ENCODE measurements around the gene TLK2. TPM values are rescaled to one million over a fixed set of nuclear protein-coding genes. Genes with fewer than 3 reads are reported as not detected.
"Not testable (repeated sequence)": the region's sequence is repeated elsewhere in the genome, so short reads cannot be mapped to it uniquely, and the experiment has no call there.

Gene TLK2
- 10 to 100 TPM; 37.0 to 42.0 TPM for total RNA-seq
- long read RNA-seq, donor 1, partial matches to known transcripts: 4 of 18 reads
- long read RNA-seq, donor 1, other reads (novel, unspliced or antisense): 6 of 18 reads
- long read RNA-seq, donor 2, partial matches to known transcripts: 1 of 6 reads
- long read RNA-seq, donor 2, other reads (novel, unspliced or antisense): 3 of 6 reads

DNA sequence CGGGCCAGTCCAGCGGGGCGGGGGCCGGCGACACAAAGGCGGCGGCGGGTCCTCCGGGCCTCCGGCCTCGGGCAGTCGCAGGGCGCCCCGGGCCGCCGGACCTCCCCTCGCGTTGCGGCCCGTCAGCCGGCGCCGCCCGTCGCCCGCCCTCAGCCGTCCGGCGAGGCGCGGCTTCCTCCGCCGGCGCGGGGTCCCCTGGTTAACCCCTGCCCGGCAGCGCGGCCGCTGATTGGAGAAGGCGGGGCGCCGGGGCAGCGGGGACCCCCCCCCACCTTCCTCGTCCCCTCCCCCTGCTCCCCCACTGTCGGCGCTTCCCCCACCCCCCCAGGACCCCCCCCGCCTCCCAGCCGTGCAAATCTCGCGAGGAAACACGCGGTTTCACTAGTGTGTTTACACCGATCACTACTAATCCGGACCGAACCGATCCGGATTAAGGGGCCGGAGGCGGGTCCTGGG lies at the start of gene TLK2:
Gene TLK2, plus strand, starts transcription at position 402 of the 456 bp plus-strand sequence. CDS start 2,301 bp downstream, outside the sequence.
- peak; percentile 92 for DNase-seq (ENCODE audit: low spot score)
- intact Hi-C loops (cut with DNase I): no loop called here

GRCh38 chr17:62435251-62435650 lies 43.4 kb upstream of the TLK2 start:
- DNase-seq (ENCODE audit: low spot score); intact Hi-C loops (cut with DNase I): not testable (repeated sequence)

GRCh38 chr17:62441181-62441580 lies 37.4 kb upstream of the TLK2 start:
- intact Hi-C loops (cut with DNase I): not testable (repeated sequence)
- peak; percentile 6 for DNase-seq (ENCODE audit: low spot score)

DNA sequence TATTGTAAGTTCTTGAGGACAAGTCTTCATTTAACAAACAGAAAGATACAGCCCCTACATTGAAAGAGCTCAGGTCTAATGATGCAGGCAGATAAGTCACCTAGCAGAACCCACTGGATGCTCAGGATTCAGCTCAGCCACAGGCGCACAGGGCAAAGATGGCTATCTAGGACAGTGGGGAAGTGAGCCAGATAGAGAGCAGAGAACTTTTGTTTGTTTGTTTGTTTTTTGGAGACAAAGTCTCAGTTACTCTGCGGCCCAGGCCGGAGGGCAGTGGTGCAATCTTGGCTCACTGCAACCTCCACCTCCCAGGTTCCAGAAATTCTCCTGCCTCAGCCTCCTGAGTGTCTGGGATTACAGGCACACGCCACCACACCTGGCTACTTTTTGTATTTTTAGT lies 34.6 kb upstream of the TLK2 start:
- DNase-seq (ENCODE audit: low spot score): peak; percentile 9
- intact Hi-C loops (cut with DNase I): no loop called here

DNA sequence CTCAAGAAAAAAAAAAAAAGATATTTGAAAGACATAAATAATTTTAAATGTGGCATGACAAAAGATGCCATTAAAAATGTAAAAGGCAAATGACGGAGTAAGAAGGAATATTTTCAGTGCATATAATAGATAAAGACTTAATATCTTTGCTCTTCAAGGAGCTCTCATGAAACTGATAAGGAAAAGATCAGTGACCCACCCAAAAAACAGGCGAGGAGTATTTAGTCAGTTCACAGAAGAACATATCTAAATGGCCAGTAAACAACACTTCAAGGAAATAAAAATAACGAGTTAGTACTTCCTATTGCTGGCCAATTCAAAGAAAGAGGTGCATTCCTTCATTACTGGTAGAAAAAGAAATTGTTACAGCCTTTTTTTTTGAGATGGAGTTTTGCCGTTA lies 32.8 kb upstream of the TLK2 start:
- intact Hi-C loops (cut with DNase I); DNase-seq (ENCODE audit: low spot score): not testable (repeated sequence)

- intact Hi-C loops (cut with DNase I); DNase-seq (ENCODE audit: low spot score): not testable (repeated sequence)
Observed at GRCh38 chr17:62452195-62452594, 26.4 kb upstream of the TLK2 start.

DNA sequence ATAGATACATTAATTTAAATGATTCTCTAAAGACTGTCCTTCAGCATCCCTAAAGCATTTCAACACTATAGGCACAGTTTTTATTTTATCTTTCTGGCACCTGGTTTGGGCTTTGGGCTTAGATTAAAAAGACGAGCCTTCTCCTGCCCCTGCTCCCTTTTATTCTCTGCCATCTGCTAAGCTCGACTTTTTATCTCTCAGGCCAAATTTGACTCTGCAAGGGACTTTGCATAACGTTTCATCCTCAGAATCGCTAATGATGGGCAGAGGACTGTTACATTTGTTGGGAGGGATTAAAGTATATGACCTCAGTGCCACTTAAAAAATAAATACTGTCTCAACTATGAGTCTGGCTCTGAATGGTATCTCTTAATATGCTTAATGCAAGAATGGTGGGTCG lies 25.6 kb upstream of the TLK2 start:
- DNase-seq (ENCODE audit: low spot score); intact Hi-C loops (cut with DNase I): not testable (repeated sequence)

- DNase-seq (ENCODE audit: low spot score); intact Hi-C loops (cut with DNase I): not testable (repeated sequence)
Observed at GRCh38 chr17:62453656-62454055, 25.0 kb upstream of the TLK2 start.

DNA sequence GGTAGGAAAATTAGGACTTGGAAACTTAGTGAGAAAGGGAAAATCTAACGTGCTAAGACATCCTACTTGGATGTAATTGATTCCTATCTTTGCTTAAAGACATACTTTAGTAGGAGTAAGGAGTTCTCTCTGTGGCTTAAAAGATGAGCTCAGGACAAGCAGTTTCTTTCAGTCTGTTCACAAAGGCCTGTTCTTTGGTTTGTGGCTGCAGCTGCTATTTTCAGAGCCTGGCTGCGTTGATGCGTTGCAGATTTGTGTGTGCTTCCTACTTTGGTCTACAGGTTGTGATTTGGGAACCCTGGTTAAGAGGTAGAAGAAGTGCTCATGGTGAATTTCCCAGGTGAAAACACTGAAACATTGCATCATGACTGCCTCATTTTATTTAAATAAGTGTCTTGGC lies 24.5 kb upstream of the TLK2 start:
- intact Hi-C loops (cut with DNase I): not testable (repeated sequence)

GRCh38 chr17:62456016-62456415 lies 22.6 kb upstream of the TLK2 start:
- DNase-seq (ENCODE audit: low spot score): no peak
- intact Hi-C loops (cut with DNase I): no loop called here

More for the DNA sequence above, 24.5 kb upstream of the TLK2 start:
- not testable (repeated sequence) for DNase-seq (ENCODE audit: low spot score)

DNA sequence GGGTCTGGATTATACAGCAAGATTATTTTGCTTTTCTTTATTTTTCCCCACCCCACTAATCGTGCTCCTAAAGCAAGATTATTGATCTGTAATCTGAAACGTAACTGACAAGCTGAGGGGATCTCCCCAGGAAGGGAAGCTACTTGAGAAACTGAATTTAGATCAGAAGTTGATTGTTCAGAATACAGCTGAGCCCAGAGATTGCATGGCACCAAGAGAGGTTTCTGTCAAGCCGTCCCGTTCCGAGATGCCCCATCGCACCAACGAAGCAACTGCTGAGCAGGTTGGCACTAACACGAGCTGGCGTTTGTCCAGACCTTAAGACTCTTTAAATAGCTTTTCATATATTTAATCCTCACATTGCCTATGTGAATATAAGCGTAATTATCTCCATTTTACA lies 20.1 kb upstream of the TLK2 start:
- DNase-seq (ENCODE audit: low spot score); intact Hi-C loops (cut with DNase I): not testable (repeated sequence)

DNA sequence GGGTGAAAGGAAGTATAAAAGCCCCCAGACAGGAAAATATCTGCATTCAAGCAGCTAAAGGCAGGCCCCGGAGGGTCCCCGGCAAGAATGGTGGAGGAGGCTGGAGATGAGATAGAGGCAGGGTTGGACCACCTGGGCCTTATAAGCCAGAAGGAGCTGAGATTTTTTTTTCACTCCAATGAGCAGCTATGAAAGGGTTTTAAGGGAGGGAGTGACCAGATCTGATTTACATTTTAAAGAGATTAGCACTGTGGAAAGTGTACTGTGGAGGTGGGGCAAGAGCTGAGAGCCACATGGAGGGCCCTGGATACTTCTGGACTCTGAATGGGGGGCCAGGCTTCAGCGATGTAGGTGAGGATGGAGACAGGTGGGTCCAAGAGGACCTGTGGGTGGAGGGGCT lies 14.2 kb upstream of the TLK2 start:
- DNase-seq (ENCODE audit: low spot score); intact Hi-C loops (cut with DNase I): not testable (repeated sequence)

- DNase-seq (ENCODE audit: low spot score); intact Hi-C loops (cut with DNase I): not testable (repeated sequence)
Observed at GRCh38 chr17:62465271-62465670, 13.4 kb upstream of the TLK2 start.

DNA sequence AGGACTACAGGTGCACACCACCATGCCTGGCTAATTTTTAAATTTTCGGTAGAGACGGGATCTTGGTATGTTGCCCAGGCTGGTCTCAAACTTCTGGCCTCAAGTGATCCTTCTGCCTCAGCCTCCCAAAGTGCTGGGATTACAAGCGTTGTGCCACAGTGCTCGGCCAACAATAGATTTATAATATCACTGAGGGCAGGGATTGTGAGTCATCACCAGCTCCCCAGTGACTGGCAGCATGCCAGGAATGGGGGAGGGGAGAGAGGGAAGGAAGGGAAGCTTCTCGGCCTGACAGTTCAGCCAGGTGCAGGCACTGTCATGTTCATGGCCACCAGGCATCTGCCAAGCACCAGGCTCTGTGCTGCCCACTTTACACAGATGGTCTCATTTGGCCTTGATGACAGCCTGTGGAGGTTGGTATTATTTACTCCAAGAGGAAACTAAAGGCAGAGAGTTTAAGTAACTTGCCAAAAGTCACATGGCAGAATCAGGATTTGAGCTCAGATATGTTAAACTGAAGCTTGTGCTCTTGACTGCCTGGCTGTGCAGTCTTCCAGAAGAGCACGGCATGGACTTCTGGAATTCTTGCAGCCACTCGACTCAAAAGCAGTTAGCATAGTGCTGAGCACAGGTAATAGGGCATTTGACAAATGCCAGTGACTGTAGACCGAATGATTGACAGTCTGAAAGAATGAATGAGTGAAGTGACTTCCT lies 7.8 kb upstream of the TLK2 start:
- intact Hi-C loops (cut with DNase I): not testable (repeated sequence)
- peak; percentile 93 for DNase-seq (ENCODE audit: low spot score)

GRCh38 chr17:62471380-62471880 lies 7.2 kb upstream of the TLK2 start:
- DNase-seq (ENCODE audit: low spot score); intact Hi-C loops (cut with DNase I): not testable (repeated sequence)

DNA sequence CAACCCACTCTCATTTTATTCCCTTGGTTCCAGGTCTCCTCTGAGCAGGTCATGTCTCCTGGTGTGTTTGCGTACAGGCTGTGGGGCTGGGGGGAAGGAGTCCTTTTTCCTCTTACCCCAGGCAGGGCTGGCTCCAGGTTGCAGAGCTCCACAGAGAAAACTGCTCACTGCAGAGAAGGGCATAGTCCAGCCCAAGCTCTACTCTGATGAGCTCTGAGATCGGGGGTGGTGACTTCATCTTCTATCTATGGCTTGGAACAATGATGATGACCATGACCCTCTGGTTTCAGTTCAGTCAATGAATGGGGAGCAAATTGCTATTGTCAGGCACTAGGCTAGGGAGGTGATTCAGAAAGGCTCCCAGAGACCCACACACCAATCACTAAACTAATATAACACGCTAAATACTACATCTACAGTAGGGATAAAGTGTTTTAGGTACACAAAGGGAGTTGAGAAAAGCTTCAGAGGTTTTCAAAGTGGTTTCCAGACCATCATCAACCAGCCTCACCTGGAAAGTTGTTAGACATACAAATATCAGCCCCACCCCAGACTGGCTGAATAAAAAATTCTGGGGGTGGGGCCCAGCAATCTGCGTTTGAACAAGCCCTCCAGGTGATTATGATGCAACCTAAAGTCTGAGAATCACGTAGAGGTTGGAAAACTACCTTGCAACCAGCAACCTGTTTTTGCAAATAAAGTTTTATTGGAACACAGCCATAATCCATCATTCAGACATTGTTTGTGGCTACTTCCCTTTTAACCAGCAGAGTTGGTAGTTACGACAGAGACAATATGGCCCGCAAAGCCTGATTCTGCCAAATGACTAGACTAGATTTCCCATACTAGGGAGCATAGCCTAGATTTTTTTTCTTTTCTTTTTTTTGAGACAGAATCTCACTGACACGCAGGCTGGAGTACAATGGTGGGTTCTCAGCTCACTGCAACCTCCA lies 5.3 kb upstream of the TLK2 start:
- intact Hi-C loops (cut with DNase I); DNase-seq (ENCODE audit: low spot score): not testable (repeated sequence)

GRCh38 chr17:62477111-62477510 lies 1.5 kb upstream of the TLK2 start:
- DNase-seq (ENCODE audit: low spot score): peak; percentile 34
- intact Hi-C loops (cut with DNase I): not testable (repeated sequence)

GRCh38 chr17:62477718-62478408 lies 762 bp upstream of the TLK2 start:
- peak; percentile 83 for DNase-seq (ENCODE audit: low spot score)
- intact Hi-C loops (cut with DNase I): not testable (repeated sequence)
